Embryonic facial prominence (tissue), 1 donor: Measurements from ENCODE around the gene DOK7.

Source experiments
- DNase-seq: peaks from one replicate; pipeline ENCODE4 v3.0.0-alpha.2; 2016; ENCODE audit errors: extremely low spot score

Gene DOK7

DNA sequence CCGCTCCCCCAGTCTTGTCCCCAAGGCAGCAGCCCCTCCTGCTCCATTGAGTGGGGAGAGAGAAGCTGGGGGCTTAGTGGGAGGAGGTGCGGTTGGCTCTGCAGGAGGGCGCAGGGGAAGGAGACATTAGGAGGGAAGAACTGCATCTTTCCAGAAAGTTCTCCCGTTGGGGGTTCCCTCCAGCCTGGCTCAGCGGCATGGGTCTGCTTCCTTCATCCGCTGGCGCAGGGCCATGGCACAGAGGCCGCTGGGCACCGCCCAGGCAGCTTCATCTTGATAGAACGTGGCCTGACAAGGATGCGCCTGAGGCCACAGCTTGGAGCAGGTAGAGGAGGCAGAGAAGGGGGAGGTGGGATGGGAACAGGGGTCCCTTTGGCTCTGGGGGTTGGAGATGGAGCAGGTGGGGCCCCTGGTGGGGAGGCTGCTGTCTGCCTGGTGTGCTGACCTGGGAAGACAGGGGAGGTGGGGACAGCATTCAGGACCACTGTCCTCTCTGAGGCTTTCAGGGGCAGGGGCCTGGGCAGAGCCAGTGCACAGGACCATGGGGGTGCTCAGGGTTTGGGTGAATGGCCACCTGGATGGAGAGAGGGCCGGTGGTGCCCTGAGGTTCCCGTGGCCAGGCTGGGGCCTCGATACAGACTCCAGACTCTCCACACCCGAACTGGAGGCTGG is 12.1 kb downstream of the DOK7 start:
- DNase-seq = no peak

- DNase-seq = no peak
Observed at GRCh38 chr4:3475713-3476260, 12.7 kb downstream of the DOK7 start.

- no peak for DNase-seq
Observed at GRCh38 chr4:3476341-3476747, 13.2 kb downstream of the DOK7 start.

- no peak for DNase-seq
Observed at GRCh38 chr4:3476936-3477749, 14.0 kb downstream of the DOK7 start.

DNA sequence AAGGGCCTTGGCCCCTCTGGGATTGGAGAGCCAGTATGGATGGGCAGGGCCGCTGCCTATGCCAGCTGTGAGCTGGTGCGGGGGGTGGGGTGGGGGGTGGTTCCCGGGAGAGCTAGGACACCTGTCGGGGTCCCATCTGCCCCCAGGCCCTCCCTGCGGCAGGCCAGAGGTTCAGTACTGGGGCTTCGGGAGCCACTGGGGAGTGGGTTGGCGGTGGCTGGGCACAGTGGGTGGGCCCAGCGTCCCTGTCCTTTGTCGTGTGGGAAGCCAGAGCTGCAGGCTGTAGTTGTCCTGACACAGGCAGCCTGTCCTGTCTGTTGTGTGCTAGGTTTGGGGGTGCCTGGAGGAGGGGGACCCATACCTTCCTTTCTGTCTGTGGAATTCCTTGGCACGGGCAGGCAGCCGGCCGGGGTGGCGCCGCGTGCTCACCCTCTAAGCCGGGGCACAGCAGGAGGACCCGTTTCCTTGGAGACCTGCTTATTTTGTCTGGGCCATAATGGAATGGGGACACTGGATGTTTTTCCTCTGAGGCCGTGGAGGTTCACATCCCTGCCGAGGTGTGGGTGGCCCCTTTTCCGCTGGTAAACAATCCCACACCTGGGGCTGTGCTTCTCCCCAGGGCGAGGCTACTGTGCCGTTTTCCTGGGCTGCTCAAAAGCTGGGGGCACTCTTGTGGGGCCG is 14.8 kb downstream of the DOK7 start:
- no peak for DNase-seq

DNA sequence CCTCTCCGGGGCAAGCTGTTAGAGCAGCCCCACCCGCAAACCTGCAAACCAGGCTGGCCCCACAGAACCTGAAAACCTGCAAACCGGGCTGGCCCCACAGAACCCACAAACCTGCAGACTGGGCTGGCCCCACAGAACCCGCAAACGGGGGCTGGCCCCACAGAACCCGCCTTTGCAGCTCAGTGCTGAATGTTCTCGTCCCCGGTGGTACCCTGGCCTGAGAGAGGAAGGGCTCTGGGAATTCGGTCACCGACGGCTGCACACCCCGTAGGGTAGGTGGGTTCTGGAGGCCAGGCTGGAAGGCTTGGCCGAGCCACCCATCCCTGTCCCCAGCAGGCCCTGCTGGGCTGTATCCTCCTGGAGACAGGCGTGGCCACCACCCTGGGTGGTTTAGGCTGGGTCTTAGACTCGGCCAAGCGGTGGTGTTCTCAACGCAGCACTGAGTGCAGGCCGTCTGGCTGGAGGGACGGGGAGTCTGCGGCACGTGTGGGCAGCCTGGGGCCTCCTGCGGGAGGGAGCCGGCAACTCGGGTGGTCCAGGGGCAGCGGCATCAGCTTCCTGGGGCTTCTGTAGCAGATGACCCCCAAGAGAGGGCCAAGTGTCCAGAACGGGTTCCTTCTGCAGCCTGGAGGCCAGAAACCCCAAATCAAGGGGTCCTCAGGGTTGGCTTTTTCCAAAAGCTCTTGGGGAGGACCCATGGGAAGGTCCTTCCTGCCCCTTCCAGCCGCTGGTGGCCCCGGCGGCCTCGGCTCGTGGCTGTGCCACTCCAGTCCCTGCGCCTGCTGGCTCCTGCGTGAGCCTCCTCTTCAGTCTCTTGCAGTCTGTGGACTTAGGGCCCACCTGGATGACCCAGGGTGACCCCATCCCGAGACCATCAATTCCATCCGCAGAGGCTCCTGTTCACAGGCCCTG is 15.6 kb downstream of the DOK7 start:
- no peak for DNase-seq

DNA sequence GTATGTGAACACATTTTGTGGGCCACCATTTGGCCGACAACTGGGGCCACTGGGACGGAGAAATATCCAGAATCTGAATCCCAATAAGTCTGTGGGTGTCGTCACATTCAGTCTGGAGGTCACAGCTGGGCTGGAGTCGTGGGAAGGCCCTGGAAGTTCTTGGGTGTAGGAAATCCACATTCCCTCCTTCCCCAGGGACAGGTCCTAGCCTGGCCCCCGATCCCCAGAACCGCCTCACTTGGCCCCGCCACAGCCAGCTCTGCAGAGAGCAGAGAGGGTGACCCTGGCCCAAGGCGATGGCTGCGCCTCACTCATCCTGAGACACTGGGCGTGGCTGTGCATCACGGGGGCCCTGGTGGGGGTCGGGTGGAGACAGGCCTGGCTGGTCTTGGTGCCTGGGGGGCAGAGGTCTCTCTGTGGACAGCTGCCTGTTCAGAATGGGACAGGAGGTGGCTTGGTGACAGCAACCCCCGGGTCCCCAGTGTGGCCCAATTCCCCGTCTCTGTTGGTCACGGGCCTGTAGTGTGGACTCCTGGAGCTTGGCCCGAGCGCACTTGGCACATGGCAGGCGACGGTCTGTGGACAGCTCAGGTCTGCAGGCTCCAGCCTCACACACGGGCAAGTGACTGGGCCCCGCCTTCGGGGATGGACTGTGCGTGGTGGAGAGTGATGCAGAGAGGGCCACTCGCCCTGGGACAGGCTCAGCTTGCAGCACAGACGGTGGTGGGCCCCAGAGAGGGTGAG is 16.4 kb downstream of the DOK7 start:
- DNase-seq = no peak

DNA sequence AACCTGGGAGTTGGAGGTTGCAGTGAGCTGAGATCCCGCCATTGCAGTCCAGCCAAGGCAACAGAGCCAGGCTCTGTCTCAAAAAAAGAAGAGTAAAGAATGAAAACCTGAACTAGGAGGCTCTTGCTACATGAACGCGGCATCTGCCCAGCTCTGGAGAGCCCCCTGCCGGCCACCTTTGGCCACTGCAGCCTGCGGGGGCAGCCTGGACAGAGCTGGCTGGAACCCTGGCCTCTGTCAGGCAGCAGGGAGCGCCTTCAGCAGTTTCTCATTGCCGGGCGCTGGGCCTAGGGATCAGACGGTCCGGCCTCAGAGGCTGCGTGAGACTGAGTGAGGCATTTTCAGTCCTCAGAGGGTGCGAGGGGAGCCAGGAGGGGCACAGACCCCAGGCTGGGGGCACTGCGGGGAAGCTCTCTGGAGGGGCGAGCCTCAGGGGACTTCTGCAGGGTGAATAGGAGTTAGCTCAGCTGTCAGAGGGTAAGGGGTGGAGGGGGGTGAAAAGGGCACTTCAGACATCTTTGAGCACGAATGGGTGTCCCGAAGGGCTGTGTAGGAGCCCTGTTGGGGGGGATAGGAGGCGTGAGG is 17.5 kb downstream of the DOK7 start:
- peak; percentile 43 for DNase-seq

DNA sequence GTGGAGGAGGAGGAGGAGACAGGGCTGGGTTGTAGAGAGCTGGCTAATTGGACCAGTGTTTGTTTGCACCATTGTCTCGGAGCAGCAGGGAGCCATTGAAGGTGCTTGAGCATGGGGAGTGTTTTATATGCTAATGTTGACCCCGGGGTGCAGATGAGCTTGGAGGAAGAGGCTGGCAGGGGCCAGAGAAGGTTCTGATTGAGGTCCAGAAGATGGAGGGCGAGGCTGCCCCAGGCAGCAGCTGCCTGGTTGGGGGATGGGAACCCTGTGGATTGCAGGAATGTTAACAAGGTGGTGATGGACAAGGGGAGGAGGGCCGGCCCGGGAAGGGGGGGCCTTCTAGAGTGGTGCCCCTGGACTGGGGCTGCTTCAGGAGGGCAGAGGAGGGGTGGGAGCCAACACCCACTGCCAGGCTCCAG is 18.0 kb downstream of the DOK7 start:
- no peak for DNase-seq

- no peak for DNase-seq
Observed at GRCh38 chr4:3481783-3482393, 18.8 kb downstream of the DOK7 start.

DNA sequence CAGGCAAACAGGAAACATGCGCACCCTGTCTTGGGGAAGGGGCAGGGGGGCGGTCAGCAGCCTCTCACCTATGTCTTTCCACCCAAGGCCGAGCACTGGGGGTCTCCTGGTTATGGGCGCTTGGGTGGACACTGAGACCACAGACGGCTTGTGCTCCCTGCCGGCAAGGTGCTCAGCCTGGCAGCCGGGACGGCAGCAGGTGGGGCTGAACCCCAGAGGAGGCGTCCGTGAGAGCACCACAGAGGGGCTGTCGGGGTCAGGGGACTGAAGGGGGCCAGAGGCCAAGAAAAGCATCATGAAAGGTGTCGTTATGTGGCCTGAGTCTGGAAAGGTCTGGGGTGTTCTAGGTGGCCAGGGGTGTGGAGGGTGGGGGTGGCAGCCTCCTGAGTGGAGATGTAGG is 19.6 kb downstream of the DOK7 start:
- no peak for DNase-seq

DNA sequence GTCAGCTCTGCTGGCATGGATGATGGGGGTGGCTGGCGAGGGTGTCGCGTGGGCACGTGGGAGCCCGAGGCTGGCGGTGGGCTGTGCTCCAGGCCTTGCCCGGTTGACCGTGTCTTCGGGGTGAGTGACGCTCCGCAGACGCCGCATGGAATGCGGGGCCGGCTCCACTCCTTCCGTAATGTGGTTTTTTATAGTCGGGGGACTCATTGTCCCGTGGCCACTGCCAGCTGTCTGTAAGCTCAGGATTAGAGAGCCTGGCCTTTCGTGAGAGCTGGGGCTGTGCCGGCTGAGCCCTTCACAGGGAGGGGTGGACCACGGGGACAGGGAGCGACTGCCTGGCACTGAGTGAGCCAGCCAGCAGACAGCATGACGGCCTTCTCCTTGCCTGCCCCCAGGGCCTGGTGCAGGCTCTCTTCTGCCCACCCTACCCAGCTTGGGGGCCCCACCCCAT is 20.4 kb downstream of the DOK7 start:
- DNase-seq = no peak

- no peak for DNase-seq
Observed at GRCh38 chr4:3484057-3484973, 21.2 kb downstream of the DOK7 start.

GRCh38 chr4:3485011-3485791 is 22.1 kb downstream of the DOK7 start:
- no peak for DNase-seq

DNA sequence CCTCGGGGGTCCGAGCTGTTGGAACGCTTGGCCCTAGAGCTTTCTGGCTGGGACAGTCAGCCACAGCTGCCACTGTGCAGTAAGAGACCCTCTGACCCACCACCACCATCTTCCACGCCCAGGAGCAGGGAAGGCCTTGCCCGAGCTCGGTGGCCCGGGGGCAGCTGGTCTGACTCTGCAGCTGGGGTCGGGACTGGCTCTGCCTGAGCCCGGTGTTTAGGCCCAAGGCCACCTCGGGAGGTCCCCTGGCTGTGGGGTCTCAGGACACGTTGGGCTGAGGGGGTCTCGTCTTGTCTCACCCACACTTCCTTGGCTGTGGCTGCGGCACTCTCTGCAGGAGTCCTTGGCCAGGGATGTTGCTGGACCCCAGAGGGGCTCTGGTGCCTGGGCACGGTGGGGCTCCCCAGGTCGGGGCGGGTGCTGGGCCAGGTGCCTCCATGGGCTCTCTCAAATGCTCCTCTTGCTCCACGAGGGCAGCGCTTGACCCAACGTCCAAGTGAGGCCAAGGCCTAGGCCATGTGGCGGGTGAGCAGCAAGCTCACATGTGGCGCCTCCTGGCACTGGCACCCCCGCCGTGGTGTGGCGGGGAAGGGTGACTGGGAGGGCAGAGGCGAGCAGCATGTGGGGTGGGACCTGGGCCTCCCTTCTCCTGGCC is 22.9 kb downstream of the DOK7 start:
- no peak for DNase-seq

DNA sequence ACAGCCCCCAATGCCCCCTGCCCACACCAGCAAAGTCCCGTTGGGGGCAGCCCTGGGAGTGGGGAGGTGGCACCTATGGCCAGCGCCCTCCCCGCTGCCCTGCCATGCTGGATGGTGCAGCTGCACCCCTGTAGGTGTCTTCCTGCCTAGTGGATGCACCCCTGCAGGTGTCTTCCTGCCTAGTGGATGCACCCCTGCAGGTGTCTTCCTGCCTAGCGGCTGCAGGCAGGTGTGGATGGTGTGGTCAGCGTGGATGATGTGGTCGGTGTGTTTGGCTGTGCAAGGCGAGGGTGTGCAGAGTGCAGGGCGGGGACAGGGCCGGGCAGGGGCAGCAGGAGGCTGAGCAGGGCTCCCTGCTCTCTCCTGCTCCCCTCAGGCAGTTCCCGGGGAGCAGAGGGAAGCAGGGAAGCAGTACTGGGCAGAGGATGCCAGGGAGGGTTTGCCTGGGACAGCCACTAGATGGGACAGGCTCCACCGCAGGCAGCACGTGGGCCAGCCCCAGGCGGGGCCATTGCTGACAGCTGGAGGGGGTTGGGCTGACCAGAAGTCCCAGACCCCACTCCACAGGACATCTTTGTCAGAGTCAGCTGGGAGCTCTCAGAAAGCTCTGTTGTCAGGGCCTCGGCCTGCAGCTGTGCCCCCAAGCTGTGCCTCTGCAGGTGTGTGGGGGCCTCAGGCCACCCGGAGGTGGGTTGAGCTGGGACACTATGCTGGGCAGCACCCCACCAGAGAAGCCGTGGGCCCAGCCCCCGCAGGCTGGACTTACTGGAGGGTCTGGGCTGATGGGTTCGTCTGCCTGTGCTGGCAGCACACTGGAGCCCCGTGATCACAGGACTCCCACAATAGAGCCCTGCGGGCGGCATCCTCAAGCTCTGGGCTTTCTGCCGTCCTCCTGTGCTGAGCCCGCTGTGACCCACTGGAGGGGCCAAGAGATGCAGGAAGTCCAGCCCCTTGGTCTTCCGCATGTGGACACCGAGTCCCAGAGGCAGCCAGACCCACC is 23.7 kb downstream of the DOK7 start:
- no peak for DNase-seq
